ENCODE results near the gene MYO5C. TPM values are rescaled to one million over a fixed set of nuclear protein-coding genes. Genes with fewer than 3 reads are reported as not detected.

MYO5C gene
- total and polyA plus RNA-seq, 2 of the 4 experiments (the other 2 are of a cell fraction), result under 0.01 to 0.03 TPM

- BruUV-seq (replicated peaks), result no TSS peak
- H2BK120ac ChIP-seq (ENCODE audit: low read depth, low read length), result no peak overlapping the region
- H2BK5ac ChIP-seq (ENCODE audit: low read depth, low read length, poor library complexity, severe bottlenecking), result no peak overlapping the region
- no CpG with 5 or more reads among the region's 2 CpGs for WGBS, 2 experiments (ENCODE audit: extremely low coverage in 2 of 2, insufficient read length in 1 of 2)
- H2AK5ac ChIP-seq (ENCODE audit: low read depth, low read length), result no peak overlapping the region
- DNase-seq (peak; percentile 73), ATAC-seq (ENCODE audit: low read depth) (peak; percentile 90)
- H3K9ac ChIP-seq (ENCODE audit: low read depth, low read length), result no peak overlapping the region
- intact Hi-C loops (cut with micrococcal nuclease) (no loop called here), dilution Hi-C loops (cut with HindIII; ENCODE audit: low sequenced_read_pairs, unreplicated experiment) (no loop called here), in situ Hi-C loops (cut with MboI; ENCODE audit: low sequenced_read_pairs) (no loop called here)
- H3K27ac ChIP-seq (ENCODE audit: insufficient read depth, low read length), result no peak overlapping the region
- no peaks in the 10 kb centered on the region for H3K79me1 ChIP-seq (ENCODE audit: low read depth in 1 of 2, low read length in 2 of 2)
- H3K56ac ChIP-seq (ENCODE audit: extremely low read depth, insufficient read depth, low read length), result no peak overlapping the region
- no peak overlapping the region for H2BK15ac ChIP-seq (ENCODE audit: low read depth, low read length)
- no peak overlapping the region for H2AK9ac ChIP-seq (replicated peaks; ENCODE audit: low read depth, low read length, poor library complexity)
- H4K8ac ChIP-seq (ENCODE audit: low read depth in 2 of 2, low read length in 2 of 2), result no peak overlapping the region
- no peaks in the 10 kb centered on the region for H3K27me3 ChIP-seq (ENCODE audit: control insufficient read depth, insufficient read depth, low read length)
- no peaks in the 10 kb centered on the region for H3K9me3 ChIP-seq (ENCODE audit: control insufficient read depth, insufficient read depth, low read length)
- H3K18ac ChIP-seq (ENCODE audit: low read depth, low read length), result no peak overlapping the region
- no peak overlapping the region for H4K91ac ChIP-seq (ENCODE audit: insufficient read depth, low read depth, low read length)
- H2AFZ ChIP-seq (replicated peaks; ENCODE audit: low read length, poor library complexity), result no peak overlapping the region
- H4K5ac ChIP-seq (ENCODE audit: low read depth, low read length), result no peak overlapping the region
- TF ChIP-seq CHD1 (IDR thresholded peaks at IDR 0.05; ENCODE audit: low read depth, low read length) (no peak), MAZ (IDR thresholded peaks at IDR 0.05; ENCODE audit: borderline replicate concordance, low read depth, low read length) (no peak), RFX5 (IDR thresholded peaks at IDR 0.05; ENCODE audit: low read depth, low read length) (peak; percentile 36; the same call in 1 of the 2 replicates), MAFK (IDR thresholded peaks at IDR 0.05; ENCODE audit: low read depth, low read length) (no peak), CEBPB (IDR thresholded peaks at IDR 0.05; ENCODE audit: low read depth, low read length) (peak; percentile 83), RAD21 (IDR thresholded peaks at IDR 0.05; ENCODE audit: low read length) (no peak), FOS (IDR thresholded peaks at IDR 0.05; ENCODE audit: low read depth, low read length) (no peak), RCOR1 (IDR thresholded peaks at IDR 0.05; ENCODE audit: insufficient replicate concordance, low read length) (no peak)
- TF ChIP-seq, protein P1, sequence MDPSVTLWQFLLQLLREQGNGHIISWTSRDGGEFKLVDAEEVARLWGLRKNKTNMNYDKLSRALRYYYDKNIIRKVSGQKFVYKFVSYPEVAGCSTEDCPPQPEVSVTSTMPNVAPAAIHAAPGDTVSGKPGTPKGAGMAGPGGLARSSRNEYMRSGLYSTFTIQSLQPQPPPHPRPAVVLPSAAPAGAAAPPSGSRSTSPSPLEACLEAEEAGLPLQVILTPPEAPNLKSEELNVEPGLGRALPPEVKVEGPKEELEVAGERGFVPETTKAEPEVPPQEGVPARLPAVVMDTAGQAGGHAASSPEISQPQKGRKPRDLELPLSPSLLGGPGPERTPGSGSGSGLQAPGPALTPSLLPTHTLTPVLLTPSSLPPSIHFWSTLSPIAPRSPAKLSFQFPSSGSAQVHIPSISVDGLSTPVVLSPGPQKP (IDR thresholded peaks at IDR 0.05; ENCODE audit: borderline replicate concordance, low read depth, low read length), result no peak
- no peak overlapping the region for H3K23ac ChIP-seq (ENCODE audit: low read depth, low read length)
- no peak overlapping the region for H3K14ac ChIP-seq (replicated peaks; ENCODE audit: low read depth, low read length)
- no peak overlapping the region for H3K4me3 ChIP-seq (ENCODE audit: insufficient read depth, low read depth, low read length)
- H3K9me1 ChIP-seq (ENCODE audit: insufficient read depth, low read length), result 0 out of 2 replicates have a peak, but pooled peaks cover 7% of the 10 kb centered on the region
- H3K36me3 ChIP-seq (ENCODE audit: control insufficient read depth, insufficient read depth, low read length), result peaks cover 6% of the 10 kb centered on the region
- H4K20me1 ChIP-seq (ENCODE audit: insufficient read depth, low read length), result no peaks in the 10 kb centered on the region
- H3K4ac ChIP-seq (ENCODE audit: low read depth, low read length), result no peak overlapping the region
- CTCF ChIA-PET, result interaction anchor here (0.5 kb wide), 1 partner anchor 409 kb away, joined by 3 read pairs; no protein-coding TSS in a partner anchor
- no peak overlapping the region for H3K4me2 ChIP-seq (ENCODE audit: low read depth, low read length)
- H2BK20ac ChIP-seq (ENCODE audit: low read depth, low read length), result no peak overlapping the region
- POLR2A ChIA-PET (ENCODE audit: unreplicated experiment), result no interaction called here
- peaks cover 2% of the 10 kb centered on the region; the same call in 1 of the 2 replicates for H3K4me1 ChIP-seq (ENCODE audit: control insufficient read depth, insufficient read depth, low read length)
Observed at GRCh38 chr15:52326756-52327155, 31.2 kb upstream of the MYO5C start.
